Tibial nerve (tissue), 3 donors: ENCODE results near the gene GNG2.

Experiments
- POLR2A ChIP-seq, 2 donors: fragments of 450-650 bp; IDR thresholded peaks; one replicate each; pipeline ENCODE4 v1.6.1; 2017; ENCODE audit warnings: antibody characterized with exemption in 2 of 2, mild to moderate bottlenecking in 2 of 2, moderate library complexity in 2 of 2
- TF ChIP-seq, protein P1 (sequence below), 5 experiments: fragments of 200-600 bp in 3 of 5; fragments of 450-650 bp in 2 of 5; sonication (generic) in 3 of 5; IDR thresholded peaks; one replicate each; pipeline ENCODE4 v1.5.1; 2016 to 2019; ENCODE audit warnings: antibody characterized with exemption in 5 of 5, mild to moderate bottlenecking in 3 of 5, moderate library complexity in 2 of 5

DNA sequence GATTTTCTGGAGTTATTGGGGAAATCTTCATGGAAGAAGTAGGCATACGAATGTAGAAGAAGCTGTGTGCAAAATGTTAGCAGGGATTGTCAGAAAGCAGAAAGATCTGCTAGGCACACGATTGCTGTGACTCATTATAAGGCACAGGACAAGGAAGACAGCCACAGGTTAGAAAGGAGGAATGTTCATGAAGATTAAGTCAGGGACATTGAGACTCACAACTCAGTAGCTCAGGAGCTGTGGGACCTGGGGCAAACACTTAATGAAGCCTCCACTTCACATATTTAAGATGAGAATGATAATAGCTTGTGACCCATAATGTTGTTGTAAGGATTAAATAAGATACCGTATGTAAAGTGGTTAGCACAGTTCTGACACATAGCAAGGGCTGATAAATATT is 102.3 kb downstream of the GNG2 start:
- TF ChIP-seq POLR2A (IDR thresholded peaks at IDR 0.05), result no peak
- TF ChIP-seq, protein P1, sequence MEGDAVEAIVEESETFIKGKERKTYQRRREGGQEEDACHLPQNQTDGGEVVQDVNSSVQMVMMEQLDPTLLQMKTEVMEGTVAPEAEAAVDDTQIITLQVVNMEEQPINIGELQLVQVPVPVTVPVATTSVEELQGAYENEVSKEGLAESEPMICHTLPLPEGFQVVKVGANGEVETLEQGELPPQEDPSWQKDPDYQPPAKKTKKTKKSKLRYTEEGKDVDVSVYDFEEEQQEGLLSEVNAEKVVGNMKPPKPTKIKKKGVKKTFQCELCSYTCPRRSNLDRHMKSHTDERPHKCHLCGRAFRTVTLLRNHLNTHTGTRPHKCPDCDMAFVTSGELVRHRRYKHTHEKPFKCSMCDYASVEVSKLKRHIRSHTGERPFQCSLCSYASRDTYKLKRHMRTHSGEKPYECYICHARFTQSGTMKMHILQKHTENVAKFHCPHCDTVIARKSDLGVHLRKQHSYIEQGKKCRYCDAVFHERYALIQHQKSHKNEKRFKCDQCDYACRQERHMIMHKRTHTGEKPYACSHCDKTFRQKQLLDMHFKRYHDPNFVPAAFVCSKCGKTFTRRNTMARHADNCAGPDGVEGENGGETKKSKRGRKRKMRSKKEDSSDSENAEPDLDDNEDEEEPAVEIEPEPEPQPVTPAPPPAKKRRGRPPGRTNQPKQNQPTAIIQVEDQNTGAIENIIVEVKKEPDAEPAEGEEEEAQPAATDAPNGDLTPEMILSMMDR (IDR thresholded peaks at IDR 0.05), result no peak
